ENCODE data around the gene GPR179.
"Not testable (repeated sequence)": the region's sequence is repeated elsewhere in the genome, so short reads cannot be mapped to it uniquely, and the experiment has no call there.

- TF ChIP-seq POLR2A (IDR thresholded peaks at IDR 0.05) = not testable (repeated sequence)
- TF ChIP-seq, protein P1, sequence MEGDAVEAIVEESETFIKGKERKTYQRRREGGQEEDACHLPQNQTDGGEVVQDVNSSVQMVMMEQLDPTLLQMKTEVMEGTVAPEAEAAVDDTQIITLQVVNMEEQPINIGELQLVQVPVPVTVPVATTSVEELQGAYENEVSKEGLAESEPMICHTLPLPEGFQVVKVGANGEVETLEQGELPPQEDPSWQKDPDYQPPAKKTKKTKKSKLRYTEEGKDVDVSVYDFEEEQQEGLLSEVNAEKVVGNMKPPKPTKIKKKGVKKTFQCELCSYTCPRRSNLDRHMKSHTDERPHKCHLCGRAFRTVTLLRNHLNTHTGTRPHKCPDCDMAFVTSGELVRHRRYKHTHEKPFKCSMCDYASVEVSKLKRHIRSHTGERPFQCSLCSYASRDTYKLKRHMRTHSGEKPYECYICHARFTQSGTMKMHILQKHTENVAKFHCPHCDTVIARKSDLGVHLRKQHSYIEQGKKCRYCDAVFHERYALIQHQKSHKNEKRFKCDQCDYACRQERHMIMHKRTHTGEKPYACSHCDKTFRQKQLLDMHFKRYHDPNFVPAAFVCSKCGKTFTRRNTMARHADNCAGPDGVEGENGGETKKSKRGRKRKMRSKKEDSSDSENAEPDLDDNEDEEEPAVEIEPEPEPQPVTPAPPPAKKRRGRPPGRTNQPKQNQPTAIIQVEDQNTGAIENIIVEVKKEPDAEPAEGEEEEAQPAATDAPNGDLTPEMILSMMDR (IDR thresholded peaks at IDR 0.05) = not testable (repeated sequence)
These were observed 48.0 kb downstream of the GPR179 start for GRCh38 chr17:38295602-38296365.
